ENCODE results near the gene RXRA.
A peak's percentile ranks its signal among the peaks of the same experiment; 100 is the strongest.

The RXRA gene

DNA sequence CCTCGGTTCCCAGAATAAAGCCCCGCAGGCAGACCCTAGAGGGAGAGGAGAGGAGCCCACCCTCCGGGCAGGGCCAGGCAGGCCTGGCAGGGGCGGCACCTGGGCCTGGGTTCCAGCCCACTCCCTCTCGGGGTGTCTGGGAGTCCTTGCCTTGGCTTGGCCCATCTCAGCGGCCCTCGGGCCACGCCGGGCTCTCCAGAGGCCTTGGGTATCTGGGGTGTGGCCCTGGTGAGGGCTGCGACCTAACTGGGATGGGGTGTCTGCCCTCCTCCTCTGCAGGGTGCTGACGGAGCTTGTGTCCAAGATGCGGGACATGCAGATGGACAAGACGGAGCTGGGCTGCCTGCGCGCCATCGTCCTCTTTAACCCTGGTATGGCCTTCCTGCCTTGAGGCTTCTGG, 105.4 kb downstream of the RXRA start (continued):
- TF ChIP-seq, protein P1, sequence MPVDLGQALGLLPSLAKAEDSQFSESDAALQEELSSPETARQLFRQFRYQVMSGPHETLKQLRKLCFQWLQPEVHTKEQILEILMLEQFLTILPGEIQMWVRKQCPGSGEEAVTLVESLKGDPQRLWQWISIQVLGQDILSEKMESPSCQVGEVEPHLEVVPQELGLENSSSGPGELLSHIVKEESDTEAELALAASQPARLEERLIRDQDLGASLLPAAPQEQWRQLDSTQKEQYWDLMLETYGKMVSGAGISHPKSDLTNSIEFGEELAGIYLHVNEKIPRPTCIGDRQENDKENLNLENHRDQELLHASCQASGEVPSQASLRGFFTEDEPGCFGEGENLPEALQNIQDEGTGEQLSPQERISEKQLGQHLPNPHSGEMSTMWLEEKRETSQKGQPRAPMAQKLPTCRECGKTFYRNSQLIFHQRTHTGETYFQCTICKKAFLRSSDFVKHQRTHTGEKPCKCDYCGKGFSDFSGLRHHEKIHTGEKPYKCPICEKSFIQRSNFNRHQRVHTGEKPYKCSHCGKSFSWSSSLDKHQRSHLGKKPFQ (tag by site-specific recombination; IDR thresholded peaks at IDR 0.05): no peak

DNA sequence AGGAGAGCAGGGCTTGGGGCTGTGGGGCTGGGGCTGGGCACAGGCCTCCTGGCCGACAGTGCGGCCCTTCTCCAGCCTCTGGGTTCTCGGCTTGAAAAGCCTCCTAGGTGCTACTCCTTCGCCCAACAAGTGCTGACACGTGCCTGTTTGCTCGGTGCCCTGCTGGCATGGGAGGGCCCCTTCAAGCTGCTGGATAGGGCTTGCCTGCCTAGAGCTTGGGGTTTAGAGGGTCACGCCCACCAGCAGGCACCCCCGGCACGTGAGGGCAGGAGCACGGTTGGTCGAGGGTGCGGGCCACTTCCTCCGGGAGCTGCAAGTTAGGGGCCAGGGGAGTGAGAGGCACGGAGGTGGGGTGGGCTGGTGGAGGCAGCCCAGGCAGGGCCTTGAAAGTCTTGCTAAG, 106.2 kb downstream of the RXRA start:
- H3K36me3 ChIP-seq (ENCODE audit: control insufficient read depth in 2 of 2, insufficient read depth in 1 of 2, low read length in 2 of 2): peaks cover 0 to 44% of the 10 kb centered on the region in 2 experiments; a peak in 1 of 3 replicates
- no peak overlapping the region for H3K4me3 ChIP-seq (ENCODE audit: low read depth, low read length)
- TF ChIP-seq ZNF571 (tag by site-specific recombination; IDR thresholded peaks at IDR 0.05) (no peak), ZIC2 (tag by site-specific recombination; IDR thresholded peaks at IDR 0.05) (peak; percentile 46), SCRT2 (tag by site-specific recombination; IDR thresholded peaks at IDR 0.05) (peak; percentile 72), ZNF426 (tag by site-specific recombination; IDR thresholded peaks at IDR 0.05) (no peak)
- CTCF ChIA-PET: interaction anchor here (0.5 to 1.7 kb wide), 5 partner anchors 10 to 261 kb away, joined by 3 to 8 read pairs (median 5); no protein-coding TSS in a partner anchor
- H3K9me3 ChIP-seq (ENCODE audit: control insufficient read depth, insufficient read depth, low read depth, low read length): no peaks in the 10 kb centered on the region
- POLR2A ChIA-PET: no interaction called here
- H3K4me1 ChIP-seq (ENCODE audit: control insufficient read depth, insufficient read depth, low read length): peaks cover 4% of the 10 kb centered on the region; the same call in 1 of the 2 replicates
- no peak overlapping the region for H3K27ac ChIP-seq (ENCODE audit: extremely low read depth, low read depth, low read length)

DNA sequence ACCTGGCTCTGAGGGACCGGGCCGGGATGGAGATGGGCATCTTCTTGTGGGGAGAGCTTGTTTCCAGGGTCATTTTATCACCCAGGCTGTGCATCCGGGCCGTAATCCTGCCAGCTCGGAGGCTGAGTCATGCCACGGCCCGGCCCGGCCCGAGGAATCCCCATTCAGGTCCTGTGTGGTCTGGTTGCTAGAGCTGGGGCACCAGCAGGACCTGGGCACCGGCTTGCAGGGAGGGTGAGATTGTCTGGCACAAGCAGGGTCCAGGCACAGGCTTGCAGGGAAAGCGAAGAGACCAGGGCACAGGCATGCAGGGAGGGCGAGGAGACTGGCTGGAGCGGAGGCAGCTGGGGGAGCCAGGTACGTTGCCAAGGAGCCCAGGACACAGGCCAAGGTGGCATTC, 106.8 kb downstream of the RXRA start:
- Histone ChIP-seq H3K27ac (ENCODE audit: extremely low read depth, low read depth, low read length) (no peak overlapping the region), H3K9me3 (ENCODE audit: control insufficient read depth, insufficient read depth, low read depth, low read length) (no peaks in the 10 kb centered on the region), H3K4me1 (ENCODE audit: control insufficient read depth, insufficient read depth, low read length) (peaks cover 4% of the 10 kb centered on the region; the same call in 1 of the 2 replicates), H3K4me3 (ENCODE audit: low read depth, low read length) (no peak overlapping the region), H3K36me3 (ENCODE audit: control insufficient read depth in 2 of 2, insufficient read depth in 1 of 2, low read length in 2 of 2) (peaks cover 0 to 44% of the 10 kb centered on the region in 2 experiments; a peak in 1 of 3 replicates)
- POLR2A ChIA-PET: no interaction called here
- TF ChIP-seq ZNF221 (tag by site-specific recombination; IDR thresholded peaks at IDR 0.05; ENCODE audit: borderline replicate concordance) (no peak), TRIM28 (IDR thresholded peaks at IDR 0.05; ENCODE audit: borderline replicate concordance, low read length) (no peak), ZNF341 (tag by site-specific recombination; IDR thresholded peaks at IDR 0.05; ENCODE audit: low read depth) (no peak), ZNF544 (tag by site-specific recombination; IDR thresholded peaks at IDR 0.05) (no peak), ZNF114 (tag by site-specific recombination; IDR thresholded peaks at IDR 0.05) (no peak), ZNF664 (tag by site-specific recombination; IDR thresholded peaks at IDR 0.05) (no peak), GLIS2 (tag by site-specific recombination; IDR thresholded peaks at IDR 0.05) (no peak)
- TF ChIP-seq, protein P2, sequence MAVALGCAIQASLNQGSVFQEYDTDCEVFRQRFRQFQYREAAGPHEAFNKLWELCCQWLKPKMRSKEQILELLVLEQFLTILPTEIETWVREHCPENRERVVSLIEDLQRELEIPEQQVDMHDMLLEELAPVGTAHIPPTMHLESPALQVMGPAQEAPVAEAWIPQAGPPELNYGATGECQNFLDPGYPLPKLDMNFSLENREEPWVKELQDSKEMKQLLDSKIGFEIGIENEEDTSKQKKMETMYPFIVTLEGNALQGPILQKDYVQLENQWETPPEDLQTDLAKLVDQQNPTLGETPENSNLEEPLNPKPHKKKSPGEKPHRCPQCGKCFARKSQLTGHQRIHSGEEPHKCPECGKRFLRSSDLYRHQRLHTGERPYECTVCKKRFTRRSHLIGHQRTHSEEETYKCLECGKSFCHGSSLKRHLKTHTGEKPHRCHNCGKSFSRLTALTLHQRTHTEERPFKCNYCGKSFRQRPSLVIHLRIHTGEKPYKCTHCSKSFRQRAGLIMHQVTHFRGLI (tag by site-specific recombination; IDR thresholded peaks at IDR 0.05): no peak
- CTCF ChIA-PET: interaction anchor here (0.6 to 1.7 kb wide), 6 partner anchors 10 to 263 kb away, joined by 3 to 8 read pairs (median 4); no protein-coding TSS in a partner anchor

DNA sequence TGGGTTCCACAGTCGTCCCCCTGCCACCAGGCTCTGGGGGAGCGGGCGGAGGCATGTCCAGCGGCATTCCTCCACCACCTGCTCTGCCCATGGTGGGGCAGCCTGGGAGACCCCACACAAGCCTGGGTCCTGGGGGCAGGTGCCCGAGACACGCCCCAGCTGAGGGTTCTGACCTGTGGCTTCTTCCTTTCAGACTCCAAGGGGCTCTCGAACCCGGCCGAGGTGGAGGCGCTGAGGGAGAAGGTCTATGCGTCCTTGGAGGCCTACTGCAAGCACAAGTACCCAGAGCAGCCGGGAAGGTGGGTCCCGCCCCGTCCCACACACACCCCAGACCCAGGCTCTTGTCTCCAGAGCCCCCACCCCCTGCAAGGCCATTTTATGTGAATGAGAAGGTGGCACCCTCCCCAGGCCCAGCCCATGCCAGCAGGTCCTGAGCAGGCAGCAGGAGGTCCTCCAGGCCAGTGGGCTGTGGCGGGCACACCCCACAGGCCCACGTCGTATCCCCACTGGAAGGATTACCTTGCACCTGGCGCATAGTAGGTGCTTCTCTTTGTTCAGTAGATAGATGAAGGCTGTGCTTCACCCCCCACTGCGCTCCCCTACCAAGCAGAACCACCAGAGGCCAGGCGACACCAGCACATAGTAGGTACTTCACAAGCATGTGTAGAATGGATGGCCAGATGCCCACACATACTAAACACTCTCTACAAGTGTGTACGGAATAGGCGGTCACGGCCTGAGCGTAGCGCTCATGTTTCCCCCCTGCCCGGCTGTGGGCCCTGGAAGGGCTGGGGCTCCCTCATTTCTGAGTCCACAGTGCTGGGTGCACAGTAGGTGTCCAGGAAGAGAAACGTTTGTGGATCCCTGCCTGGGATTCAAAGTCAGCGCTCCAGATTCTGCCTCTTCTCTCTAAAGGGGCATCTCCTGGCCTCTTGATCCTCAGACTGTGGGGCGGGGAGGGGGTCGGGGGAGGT, 107.9 kb downstream of the RXRA start:
- CTCF ChIA-PET: interaction anchor here (0.7 to 3.2 kb wide), 6 partner anchors 9 to 266 kb away, joined by 3 to 14 read pairs (median 5); no protein-coding TSS in a partner anchor
- peaks cover 0 to 40% of the 10 kb centered on the region in 2 experiments; a peak in 1 of 3 replicates for H3K36me3 ChIP-seq (ENCODE audit: control insufficient read depth in 2 of 2, insufficient read depth in 1 of 2, low read length in 2 of 2)
- no peaks in the 10 kb centered on the region for H3K9me3 ChIP-seq (ENCODE audit: control insufficient read depth, insufficient read depth, low read depth, low read length)
- H3K4me3 ChIP-seq (ENCODE audit: low read depth, low read length): no peak overlapping the region
- H3K27ac ChIP-seq (ENCODE audit: extremely low read depth, low read depth, low read length): peak overlapping the region; percentile 70
- POLR2A ChIA-PET: interaction anchor here (0.9 to 1.3 kb wide), 3 partner anchors 109 to 269 kb away, joined by 3 to 6 read pairs (median 5); no protein-coding TSS in a partner anchor
- H3K4me1 ChIP-seq (ENCODE audit: control insufficient read depth, insufficient read depth, low read length): peaks cover 4% of the 10 kb centered on the region; the same call in 1 of the 2 replicates
- TF ChIP-seq ZNF341 (tag by site-specific recombination; IDR thresholded peaks at IDR 0.05; ENCODE audit: low read depth) (peak; percentile 54), KLF1 (tag by site-specific recombination; IDR thresholded peaks at IDR 0.05) (peak; percentile 42; the same call in 1 of the 2 replicates), ZNF677 (tag by site-specific recombination; IDR thresholded peaks at IDR 0.05) (no peak), ZBTB17 (tag by site-specific recombination; IDR thresholded peaks at IDR 0.05) (0 out of 2 replicates have a peak, but pooled peaks have one; percentile 21), ZNF785 (tag by site-specific recombination; IDR thresholded peaks at IDR 0.05) (no peak), ZNF548 (tag by site-specific recombination; IDR thresholded peaks at IDR 0.05) (no peak), ZNF354C (tag by site-specific recombination; IDR thresholded peaks at IDR 0.05; ENCODE audit: borderline replicate concordance, low read depth) (no peak), KLF8 (tag by site-specific recombination; IDR thresholded peaks at IDR 0.05) (peak; percentile 51; the same call in 1 of the 2 replicates)
- TF ChIP-seq, protein P3, sequence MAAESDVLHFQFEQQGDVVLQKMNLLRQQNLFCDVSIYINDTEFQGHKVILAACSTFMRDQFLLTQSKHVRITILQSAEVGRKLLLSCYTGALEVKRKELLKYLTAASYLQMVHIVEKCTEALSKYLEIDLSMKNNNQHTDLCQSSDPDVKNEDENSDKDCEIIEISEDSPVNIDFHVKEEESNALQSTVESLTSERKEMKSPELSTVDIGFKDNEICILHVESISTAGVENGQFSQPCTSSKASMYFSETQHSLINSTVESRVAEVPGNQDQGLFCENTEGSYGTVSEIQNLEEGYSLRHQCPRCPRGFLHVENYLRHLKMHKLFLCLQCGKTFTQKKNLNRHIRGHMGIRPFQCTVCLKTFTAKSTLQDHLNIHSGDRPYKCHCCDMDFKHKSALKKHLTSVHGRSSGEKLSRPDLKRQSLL (tag by site-specific recombination; IDR thresholded peaks at IDR 0.05): no peak
- TF ChIP-seq, protein P4, sequence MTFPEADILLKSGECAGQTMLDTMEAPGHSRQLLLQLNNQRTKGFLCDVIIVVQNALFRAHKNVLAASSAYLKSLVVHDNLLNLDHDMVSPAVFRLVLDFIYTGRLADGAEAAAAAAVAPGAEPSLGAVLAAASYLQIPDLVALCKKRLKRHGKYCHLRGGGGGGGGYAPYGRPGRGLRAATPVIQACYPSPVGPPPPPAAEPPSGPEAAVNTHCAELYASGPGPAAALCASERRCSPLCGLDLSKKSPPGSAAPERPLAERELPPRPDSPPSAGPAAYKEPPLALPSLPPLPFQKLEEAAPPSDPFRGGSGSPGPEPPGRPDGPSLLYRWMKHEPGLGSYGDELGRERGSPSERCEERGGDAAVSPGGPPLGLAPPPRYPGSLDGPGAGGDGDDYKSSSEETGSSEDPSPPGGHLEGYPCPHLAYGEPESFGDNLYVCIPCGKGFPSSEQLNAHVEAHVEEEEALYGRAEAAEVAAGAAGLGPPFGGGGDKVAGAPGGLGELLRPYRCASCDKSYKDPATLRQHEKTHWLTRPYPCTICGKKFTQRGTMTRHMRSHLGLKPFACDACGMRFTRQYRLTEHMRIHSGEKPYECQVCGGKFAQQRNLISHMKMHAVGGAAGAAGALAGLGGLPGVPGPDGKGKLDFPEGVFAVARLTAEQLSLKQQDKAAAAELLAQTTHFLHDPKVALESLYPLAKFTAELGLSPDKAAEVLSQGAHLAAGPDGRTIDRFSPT (tag by site-specific recombination; IDR thresholded peaks at IDR 0.05): no peak

Measured in HEK293 (cell line).